ENCODE results near the gene PSMG2.

Gene PSMG2

GRCh38 chr18:12721495-12722275 lies 18.8 kb downstream of the PSMG2 start:
- H3K4me3 ChIP-seq (ENCODE audit: low read depth, low read length): no peak overlapping the region
- in situ Hi-C loops (cut with HindIII; ENCODE audit: low sequenced_read_pairs): no loop called here
- no peak for TF ChIP-seq CTCF (IDR thresholded peaks at IDR 0.05; ENCODE audit: low read depth, low read length, missing control alignments)
- no peak for DNase-seq (ENCODE audit: low read depth)

- no peak overlapping the region for H3K4me3 ChIP-seq (ENCODE audit: low read depth, low read length)
- TF ChIP-seq CTCF (IDR thresholded peaks at IDR 0.05; ENCODE audit: low read depth, low read length, missing control alignments): no peak
- in situ Hi-C loops (cut with HindIII; ENCODE audit: low sequenced_read_pairs): no loop called here
- no peak for DNase-seq (ENCODE audit: low read depth)
Observed at GRCh38 chr18:12722731-12723130, 19.9 kb downstream of the PSMG2 start.

- in situ Hi-C loops (cut with HindIII; ENCODE audit: low sequenced_read_pairs): no loop called here
- no peak for TF ChIP-seq CTCF (IDR thresholded peaks at IDR 0.05; ENCODE audit: low read depth, low read length, missing control alignments)
- no peak for DNase-seq (ENCODE audit: low read depth)
- no peak overlapping the region for H3K4me3 ChIP-seq (ENCODE audit: low read depth, low read length)
Observed at GRCh38 chr18:12726331-12726730, 23.5 kb downstream of the PSMG2 start.

GRCh38 chr18:12726774-12727550 lies 24.1 kb downstream of the PSMG2 start:
- in situ Hi-C loops (cut with HindIII; ENCODE audit: low sequenced_read_pairs): no loop called here
- peak; percentile 84 for TF ChIP-seq CTCF (IDR thresholded peaks at IDR 0.05; ENCODE audit: low read depth, low read length, missing control alignments)
- DNase-seq (ENCODE audit: low read depth): peak; percentile 66
- H3K4me3 ChIP-seq (ENCODE audit: low read depth, low read length): no peak overlapping the region

GRCh38 chr18:12737243-12737902 lies 34.5 kb downstream of the PSMG2 start:
- no peak for TF ChIP-seq CTCF (IDR thresholded peaks at IDR 0.05; ENCODE audit: low read depth, low read length, missing control alignments)
- H3K4me3 ChIP-seq (ENCODE audit: low read depth, low read length): no peak overlapping the region
- no peak for DNase-seq (ENCODE audit: low read depth)
- in situ Hi-C loops (cut with HindIII; ENCODE audit: low sequenced_read_pairs): no loop called here

GRCh38 chr18:12741351-12741750 lies 38.5 kb downstream of the PSMG2 start:
- DNase-seq (ENCODE audit: low read depth): no peak
- H3K4me3 ChIP-seq (ENCODE audit: low read depth, low read length): no peak overlapping the region
- in situ Hi-C loops (cut with HindIII; ENCODE audit: low sequenced_read_pairs): loop anchor here (10.0 kb wide), 1 partner anchor 183 kb away; no protein-coding TSS in a partner anchor
- TF ChIP-seq CTCF (IDR thresholded peaks at IDR 0.05; ENCODE audit: low read depth, low read length, missing control alignments): no peak

Measured in astrocyte of the cerebellum (primary cell).